Neutrophil (primary cell): ENCODE data around the gene FAM78B.

Experiments
- H3K27ac ChIP-seq: fragments of 200-600 bp; sonication (generic); 2 replicates; pipeline ENCODE4 v1.5.1; 2016; ENCODE audit warnings: mild to moderate bottlenecking, moderate library complexity
- H3K27me3 ChIP-seq: fragments of 200-600 bp; sonication (generic); 2 replicates; pipeline ENCODE4 v1.6.0; 2016; ENCODE audit warnings: mild to moderate bottlenecking
- H3K36me3 ChIP-seq: fragments of 200-600 bp; sonication (generic); 2 replicates; pipeline ENCODE4 v1.5.1; 2017
- H3K4me1 ChIP-seq, 2 experiments: fragments of 200-600 bp in 1 of 2; sonication (generic) in 1 of 2; 1 replicate in 1 of 2; 2 replicates in 1 of 2; pipeline versions ENCODE4 v1.5.1 to v1.6.1; 2013 to 2016; ENCODE audit warnings: low read depth in 1 of 2, low read length in 1 of 2, mild to moderate bottlenecking in 1 of 2, moderate library complexity in 1 of 2; ENCODE audit not compliant: control insufficient read depth in 1 of 2, insufficient read depth in 1 of 2
- H3K4me3 ChIP-seq, 2 experiments: fragments of 200-600 bp in 1 of 2; sonication (generic) in 1 of 2; 1 replicate in 1 of 2; 2 replicates in 1 of 2; pipeline ENCODE4 v1.5.1; 2013 to 2016; ENCODE audit warnings: low read depth in 1 of 2, low read length in 1 of 2, mild to moderate bottlenecking in 1 of 2, moderate library complexity in 1 of 2
- H3K9me3 ChIP-seq: fragments of 200-600 bp; sonication (generic); 2 replicates; pipeline ENCODE4 v1.5.1; 2016
- TF ChIP-seq, protein P1 (sequence below): fragments of 200-600 bp; sonication (generic); IDR thresholded peaks from 2 replicates; pipeline ENCODE4 v1.5.1; 2016; ENCODE audit warnings: antibody characterized with exemption

Gene FAM78B

DNA sequence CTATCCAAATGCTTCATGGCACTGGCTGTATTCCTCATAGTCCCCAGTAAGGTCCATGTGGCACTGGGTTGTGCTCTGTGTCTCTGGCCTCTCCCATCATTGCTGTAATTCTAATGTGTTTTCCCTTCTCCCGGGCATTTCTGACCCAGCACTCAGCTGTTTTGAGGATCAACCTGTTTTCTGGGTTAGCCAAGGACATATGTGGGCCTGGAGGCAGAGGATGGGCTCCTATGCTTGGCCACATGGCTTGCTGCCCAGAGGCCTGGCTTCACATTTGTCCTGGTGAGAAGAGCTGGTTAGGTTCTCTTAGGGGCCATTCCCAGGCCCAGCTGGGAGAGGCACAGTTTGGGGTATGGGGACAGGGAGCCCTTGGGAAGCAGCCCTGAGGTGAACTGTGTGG, 103.1 kb downstream of the FAM78B start:
- H3K36me3 ChIP-seq, result no peaks in the 10 kb centered on the region
- H3K9me3 ChIP-seq, result no peaks in the 10 kb centered on the region
- H3K4me3 ChIP-seq, result no peak overlapping the region
- H3K4me1 ChIP-seq, result no peaks in the 10 kb centered on the region
- TF ChIP-seq, protein P1, sequence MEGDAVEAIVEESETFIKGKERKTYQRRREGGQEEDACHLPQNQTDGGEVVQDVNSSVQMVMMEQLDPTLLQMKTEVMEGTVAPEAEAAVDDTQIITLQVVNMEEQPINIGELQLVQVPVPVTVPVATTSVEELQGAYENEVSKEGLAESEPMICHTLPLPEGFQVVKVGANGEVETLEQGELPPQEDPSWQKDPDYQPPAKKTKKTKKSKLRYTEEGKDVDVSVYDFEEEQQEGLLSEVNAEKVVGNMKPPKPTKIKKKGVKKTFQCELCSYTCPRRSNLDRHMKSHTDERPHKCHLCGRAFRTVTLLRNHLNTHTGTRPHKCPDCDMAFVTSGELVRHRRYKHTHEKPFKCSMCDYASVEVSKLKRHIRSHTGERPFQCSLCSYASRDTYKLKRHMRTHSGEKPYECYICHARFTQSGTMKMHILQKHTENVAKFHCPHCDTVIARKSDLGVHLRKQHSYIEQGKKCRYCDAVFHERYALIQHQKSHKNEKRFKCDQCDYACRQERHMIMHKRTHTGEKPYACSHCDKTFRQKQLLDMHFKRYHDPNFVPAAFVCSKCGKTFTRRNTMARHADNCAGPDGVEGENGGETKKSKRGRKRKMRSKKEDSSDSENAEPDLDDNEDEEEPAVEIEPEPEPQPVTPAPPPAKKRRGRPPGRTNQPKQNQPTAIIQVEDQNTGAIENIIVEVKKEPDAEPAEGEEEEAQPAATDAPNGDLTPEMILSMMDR, result no peak
- no peaks in the 10 kb centered on the region for H3K27me3 ChIP-seq
- no peak overlapping the region for H3K27ac ChIP-seq

DNA sequence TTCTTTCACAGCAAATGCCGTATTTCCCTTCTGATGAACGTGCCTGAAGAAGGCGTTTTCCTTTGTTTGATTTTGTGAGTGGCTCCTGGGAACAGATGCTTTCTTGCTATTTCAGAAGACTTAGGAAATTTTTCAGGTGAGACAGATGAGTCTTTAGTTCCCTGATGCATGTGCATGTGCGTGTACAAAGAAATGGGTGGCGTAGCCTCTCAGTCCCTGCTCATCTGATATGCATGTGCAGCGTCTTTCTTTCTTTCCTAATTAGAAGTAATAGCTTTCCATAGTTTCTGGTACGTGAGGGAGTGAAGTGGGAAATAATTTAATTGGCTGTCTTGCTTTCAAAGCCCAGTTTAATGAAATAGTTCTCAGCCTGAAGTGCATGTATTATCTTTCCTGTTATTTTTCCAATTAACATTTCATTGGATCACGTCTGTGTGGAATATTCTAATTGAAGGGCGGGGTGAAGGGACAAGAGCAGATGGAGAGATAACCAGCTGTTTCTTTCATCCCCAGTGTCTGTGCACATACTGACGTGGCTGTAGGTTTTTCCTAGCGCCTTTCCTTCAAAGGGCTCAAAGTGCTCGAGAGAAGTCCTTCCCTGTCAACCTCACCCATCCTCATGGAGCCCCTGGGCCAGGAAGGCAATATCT, 104.3 kb downstream of the FAM78B start:
- Histone ChIP-seq H3K4me1 (no peaks in the 10 kb centered on the region), H3K27ac (no peak overlapping the region), H3K9me3 (no peaks in the 10 kb centered on the region), H3K36me3 (no peaks in the 10 kb centered on the region), H3K4me3 (no peak overlapping the region), H3K27me3 (no peaks in the 10 kb centered on the region)
- TF ChIP-seq, protein P1, result no peak

DNA sequence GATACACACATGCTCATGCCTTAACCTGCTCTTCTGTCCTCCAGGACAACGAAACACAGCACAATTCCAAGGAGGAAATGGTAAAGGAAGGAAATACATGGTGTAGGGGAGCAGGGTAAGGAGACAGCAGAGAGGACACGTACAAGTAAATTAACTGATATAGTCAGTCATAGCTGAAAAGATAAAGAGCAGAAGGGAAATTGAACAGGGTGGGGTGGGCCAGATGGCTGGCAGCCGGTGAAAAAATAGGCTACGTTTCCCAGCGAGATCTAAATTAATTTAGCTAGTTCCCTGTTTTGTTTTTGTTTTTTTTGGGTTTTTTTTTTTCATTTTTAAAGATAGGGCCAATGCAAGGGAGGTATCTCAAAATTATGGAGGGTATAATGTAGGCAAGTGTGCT, 109.2 kb downstream of the FAM78B start:
- no peak overlapping the region for H3K27ac ChIP-seq
- H3K9me3 ChIP-seq, result no peaks in the 10 kb centered on the region
- H3K4me1 ChIP-seq, result no peaks in the 10 kb centered on the region
- no peak overlapping the region for H3K4me3 ChIP-seq
- no peaks in the 10 kb centered on the region for H3K27me3 ChIP-seq
- H3K36me3 ChIP-seq, result no peaks in the 10 kb centered on the region
- TF ChIP-seq, protein P1, result no peak

DNA sequence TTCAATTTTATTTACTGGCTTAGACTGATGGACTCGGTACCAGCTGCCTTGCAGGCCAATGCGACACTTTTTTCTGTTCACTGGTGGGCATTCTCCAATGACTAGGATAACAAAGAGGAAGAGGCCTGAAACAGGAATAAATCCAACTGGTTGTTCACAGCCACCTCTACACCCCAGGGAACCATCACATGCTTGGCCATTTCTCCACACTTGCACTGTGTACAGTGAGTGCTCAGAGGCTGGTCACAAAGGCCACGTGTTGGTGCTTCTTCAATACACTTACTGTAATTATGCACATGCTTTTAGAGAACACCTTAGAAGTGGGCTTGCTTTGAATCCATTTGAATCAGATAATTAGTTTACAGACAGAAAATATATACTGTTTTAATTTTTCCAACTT, 113.4 kb downstream of the FAM78B start:
- Histone ChIP-seq H3K9me3 (no peaks in the 10 kb centered on the region), H3K4me1 (no peaks in the 10 kb centered on the region), H3K4me3 (no peak overlapping the region), H3K27ac (no peak overlapping the region), H3K27me3 (no peaks in the 10 kb centered on the region), H3K36me3 (no peaks in the 10 kb centered on the region)
- TF ChIP-seq, protein P1, result no peak

DNA sequence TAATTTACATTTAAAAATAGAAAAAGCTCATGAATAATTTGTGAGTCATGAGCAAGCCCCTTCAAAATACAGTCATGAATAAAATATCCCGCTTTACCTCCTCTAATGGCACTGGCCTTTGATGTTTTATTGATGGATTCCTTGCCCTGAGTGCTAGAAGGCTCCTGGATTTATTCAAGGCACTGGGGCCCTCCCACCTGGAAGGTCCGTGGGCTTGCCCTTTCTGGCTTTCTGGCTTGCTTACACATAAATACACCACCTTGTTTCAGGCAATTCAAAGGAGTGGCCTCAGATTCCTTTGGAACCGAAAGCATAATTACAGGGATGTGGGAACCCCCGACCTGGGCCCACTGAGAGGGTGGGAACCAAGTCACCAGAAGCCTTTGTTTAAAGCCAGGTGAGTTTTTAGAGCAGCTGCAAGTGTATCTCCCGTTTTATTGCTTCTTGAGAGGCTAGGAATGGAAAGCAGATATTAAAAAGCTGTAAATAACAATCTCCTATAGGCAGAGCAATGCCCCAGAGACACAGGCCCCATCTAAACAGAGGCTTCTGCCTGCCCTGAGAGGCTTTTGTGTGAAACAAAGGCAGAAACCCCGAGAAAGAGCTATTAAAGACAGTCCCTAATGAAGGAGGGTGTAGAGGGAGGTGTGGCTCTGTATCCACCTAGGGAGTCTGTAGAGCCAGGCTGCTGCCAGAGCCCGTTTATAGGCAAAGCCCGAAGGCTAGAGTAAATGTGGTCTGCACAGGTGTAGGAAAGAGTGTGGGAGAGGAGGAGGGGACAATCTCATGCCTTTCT, 126.4 kb downstream of the FAM78B start:
- no peaks in the 10 kb centered on the region for H3K36me3 ChIP-seq
- TF ChIP-seq, protein P1, result no peak
- H3K9me3 ChIP-seq, result no peaks in the 10 kb centered on the region
- H3K27me3 ChIP-seq, result no peaks in the 10 kb centered on the region
- no peaks in the 10 kb centered on the region for H3K4me1 ChIP-seq
- H3K27ac ChIP-seq, result no peak overlapping the region
- H3K4me3 ChIP-seq, result no peak overlapping the region
